ENCODE measurements around the gene TUBGCP2.

DNA sequence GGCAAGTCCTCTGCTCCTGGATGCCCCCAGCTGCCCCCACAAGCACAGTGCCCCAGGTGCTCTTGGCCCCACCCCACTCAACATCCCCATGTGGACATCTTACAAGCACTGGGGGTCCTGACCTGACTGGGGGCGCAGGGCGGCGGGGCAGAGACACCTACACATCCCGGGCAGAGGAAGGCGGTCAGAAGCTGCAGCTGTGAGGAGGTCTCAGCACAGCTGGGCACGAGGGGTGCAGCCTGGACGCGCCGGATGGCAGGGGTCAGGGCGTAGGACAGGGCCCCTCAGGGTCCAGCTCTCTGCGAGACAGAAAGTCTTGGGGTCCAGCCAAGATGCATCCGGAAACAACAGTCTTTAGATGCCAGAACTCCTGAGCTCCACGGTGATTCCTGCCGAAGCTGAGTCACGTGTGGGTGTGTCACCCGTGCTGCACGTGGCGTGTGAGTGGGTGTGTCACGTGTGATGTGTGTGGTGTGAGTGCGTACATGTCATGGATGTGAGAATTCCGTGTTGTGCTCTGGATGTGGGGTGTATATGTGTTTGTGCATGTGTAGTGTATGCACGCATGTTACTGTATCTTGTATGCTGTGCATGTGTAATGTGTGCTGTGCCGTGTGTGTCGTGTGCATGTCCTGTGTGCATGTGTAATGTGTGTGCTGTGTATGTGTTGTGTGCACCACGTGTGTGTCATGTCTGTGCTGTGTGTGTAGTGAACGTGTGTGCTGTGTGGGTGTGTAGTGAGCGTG is 65.9 kb downstream of the TUBGCP2 start:
- TF ChIP-seq EZH2 (IDR thresholded peaks at IDR 0.05; ENCODE audit: insufficient read depth, low read length) = no peak
- TF ChIP-seq, protein P1, sequence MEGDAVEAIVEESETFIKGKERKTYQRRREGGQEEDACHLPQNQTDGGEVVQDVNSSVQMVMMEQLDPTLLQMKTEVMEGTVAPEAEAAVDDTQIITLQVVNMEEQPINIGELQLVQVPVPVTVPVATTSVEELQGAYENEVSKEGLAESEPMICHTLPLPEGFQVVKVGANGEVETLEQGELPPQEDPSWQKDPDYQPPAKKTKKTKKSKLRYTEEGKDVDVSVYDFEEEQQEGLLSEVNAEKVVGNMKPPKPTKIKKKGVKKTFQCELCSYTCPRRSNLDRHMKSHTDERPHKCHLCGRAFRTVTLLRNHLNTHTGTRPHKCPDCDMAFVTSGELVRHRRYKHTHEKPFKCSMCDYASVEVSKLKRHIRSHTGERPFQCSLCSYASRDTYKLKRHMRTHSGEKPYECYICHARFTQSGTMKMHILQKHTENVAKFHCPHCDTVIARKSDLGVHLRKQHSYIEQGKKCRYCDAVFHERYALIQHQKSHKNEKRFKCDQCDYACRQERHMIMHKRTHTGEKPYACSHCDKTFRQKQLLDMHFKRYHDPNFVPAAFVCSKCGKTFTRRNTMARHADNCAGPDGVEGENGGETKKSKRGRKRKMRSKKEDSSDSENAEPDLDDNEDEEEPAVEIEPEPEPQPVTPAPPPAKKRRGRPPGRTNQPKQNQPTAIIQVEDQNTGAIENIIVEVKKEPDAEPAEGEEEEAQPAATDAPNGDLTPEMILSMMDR (IDR thresholded peaks at IDR 0.05; ENCODE audit: insufficient read depth, low read depth, low read length) = no peak
